ENCODE measurements around the gene PSKH1.

PSKH1 gene

GRCh38 chr16:67946966-67947558, 54.0 kb downstream of the PSKH1 start:
- WGBS, 2 experiments: 95 to 96% methylated on average over 28 of the region's 28 CpGs
- Histone ChIP-seq H3K4me1 (ENCODE audit: control insufficient read depth, insufficient read depth, low read length) (peaks cover 19% of the 10 kb centered on the region), H3K27me3 (ENCODE audit: control insufficient read depth, insufficient read depth, low read length, poor library complexity, severe bottlenecking) (no peaks in the 10 kb centered on the region), H3K9me3 (ENCODE audit: control insufficient read depth, low read length) (no peaks in the 10 kb centered on the region), H3K36me3 (ENCODE audit: control insufficient read depth, insufficient read depth, low read length) (no peaks in the 10 kb centered on the region), H3K4me3 (ENCODE audit: insufficient read depth, low read depth, low read length) (no peak overlapping the region), H3K27ac (ENCODE audit: insufficient read depth, low read depth, low read length, poor library complexity, severe bottlenecking) (no peak overlapping the region)

GRCh38 chr16:67948015-67948414, 55.0 kb downstream of the PSKH1 start:
- H3K36me3 ChIP-seq (ENCODE audit: control insufficient read depth, insufficient read depth, low read length): no peaks in the 10 kb centered on the region
- no peak overlapping the region for H3K4me3 ChIP-seq (ENCODE audit: insufficient read depth, low read depth, low read length)
- H3K27me3 ChIP-seq (ENCODE audit: control insufficient read depth, insufficient read depth, low read length, poor library complexity, severe bottlenecking): no peaks in the 10 kb centered on the region

GRCh38 chr16:67949645-67950044, 56.6 kb downstream of the PSKH1 start:
- Histone ChIP-seq H3K4me3 (ENCODE audit: insufficient read depth, low read depth, low read length) (no peak overlapping the region), H3K36me3 (ENCODE audit: control insufficient read depth, insufficient read depth, low read length) (no peaks in the 10 kb centered on the region)
- 94 to 97% methylated on average over 11 of the region's 11 CpGs for WGBS, 2 experiments

More at GRCh38 chr16:67948015-67948414, 55.0 kb downstream of the PSKH1 start:
- Histone ChIP-seq H3K9me3 (ENCODE audit: control insufficient read depth, low read length) (no peaks in the 10 kb centered on the region), H3K27ac (ENCODE audit: insufficient read depth, low read depth, low read length, poor library complexity, severe bottlenecking) (no peak overlapping the region), H3K4me1 (ENCODE audit: control insufficient read depth, insufficient read depth, low read length) (peaks cover 19% of the 10 kb centered on the region)
- WGBS, 2 experiments: 95% methylated on average over 15 of the region's 15 CpGs

GRCh38 chr16:67950335-67950843, 57.3 kb downstream of the PSKH1 start:
- WGBS, 2 experiments: 93% methylated on average over 16 of the region's 16 CpGs
- Histone ChIP-seq H3K9me3 (ENCODE audit: control insufficient read depth, low read length) (no peaks in the 10 kb centered on the region), H3K4me1 (ENCODE audit: control insufficient read depth, insufficient read depth, low read length) (no peaks in the 10 kb centered on the region), H3K36me3 (ENCODE audit: control insufficient read depth, insufficient read depth, low read length) (no peaks in the 10 kb centered on the region), H3K4me3 (ENCODE audit: insufficient read depth, low read depth, low read length) (no peak overlapping the region), H3K27ac (ENCODE audit: insufficient read depth, low read depth, low read length, poor library complexity, severe bottlenecking) (no peak overlapping the region), H3K27me3 (ENCODE audit: control insufficient read depth, insufficient read depth, low read length, poor library complexity, severe bottlenecking) (no peaks in the 10 kb centered on the region)

More at GRCh38 chr16:67949645-67950044, 56.6 kb downstream of the PSKH1 start:
- Histone ChIP-seq H3K27ac (ENCODE audit: insufficient read depth, low read depth, low read length, poor library complexity, severe bottlenecking) (no peak overlapping the region), H3K4me1 (ENCODE audit: control insufficient read depth, insufficient read depth, low read length) (peaks cover 5% of the 10 kb centered on the region), H3K27me3 (ENCODE audit: control insufficient read depth, insufficient read depth, low read length, poor library complexity, severe bottlenecking) (no peaks in the 10 kb centered on the region), H3K9me3 (ENCODE audit: control insufficient read depth, low read length) (no peaks in the 10 kb centered on the region)

- Histone ChIP-seq H3K9me3 (ENCODE audit: control insufficient read depth, low read length) (no peaks in the 10 kb centered on the region), H3K4me3 (ENCODE audit: insufficient read depth, low read depth, low read length) (no peak overlapping the region), H3K36me3 (ENCODE audit: control insufficient read depth, insufficient read depth, low read length) (no peaks in the 10 kb centered on the region), H3K27ac (ENCODE audit: insufficient read depth, low read depth, low read length, poor library complexity, severe bottlenecking) (no peak overlapping the region), H3K4me1 (ENCODE audit: control insufficient read depth, insufficient read depth, low read length) (no peaks in the 10 kb centered on the region), H3K27me3 (ENCODE audit: control insufficient read depth, insufficient read depth, low read length, poor library complexity, severe bottlenecking) (no peaks in the 10 kb centered on the region)
- WGBS, 2 experiments: 93 to 94% methylated on average over 12 of the region's 12 CpGs
These were observed 58.4 kb downstream of the PSKH1 start for GRCh38 chr16:67951485-67951884.

- no peaks in the 10 kb centered on the region for H3K36me3 ChIP-seq (ENCODE audit: control insufficient read depth, insufficient read depth, low read length)
- H3K9me3 ChIP-seq (ENCODE audit: control insufficient read depth, low read length): no peaks in the 10 kb centered on the region
These were observed 60.8 kb downstream of the PSKH1 start for GRCh38 chr16:67953641-67954375.

GRCh38 chr16:67954421-67955196, 61.6 kb downstream of the PSKH1 start:
- Histone ChIP-seq H3K4me3 (ENCODE audit: insufficient read depth, low read depth, low read length) (no peak overlapping the region), H3K4me1 (ENCODE audit: control insufficient read depth, insufficient read depth, low read length) (no peaks in the 10 kb centered on the region), H3K36me3 (ENCODE audit: control insufficient read depth, insufficient read depth, low read length) (no peaks in the 10 kb centered on the region), H3K27me3 (ENCODE audit: control insufficient read depth, insufficient read depth, low read length, poor library complexity, severe bottlenecking) (no peaks in the 10 kb centered on the region), H3K27ac (ENCODE audit: insufficient read depth, low read depth, low read length, poor library complexity, severe bottlenecking) (no peak overlapping the region), H3K9me3 (ENCODE audit: control insufficient read depth, low read length) (no peaks in the 10 kb centered on the region)
- WGBS, 2 experiments: 94 to 97% methylated on average over 10 of the region's 10 CpGs

More at GRCh38 chr16:67953641-67954375, 60.8 kb downstream of the PSKH1 start:
- 93 to 94% methylated on average over 7 of the region's 8 CpGs for WGBS, 2 experiments
- Histone ChIP-seq H3K27ac (ENCODE audit: insufficient read depth, low read depth, low read length, poor library complexity, severe bottlenecking) (no peak overlapping the region), H3K4me1 (ENCODE audit: control insufficient read depth, insufficient read depth, low read length) (no peaks in the 10 kb centered on the region), H3K27me3 (ENCODE audit: control insufficient read depth, insufficient read depth, low read length, poor library complexity, severe bottlenecking) (no peaks in the 10 kb centered on the region), H3K4me3 (ENCODE audit: insufficient read depth, low read depth, low read length) (no peak overlapping the region)

- H3K27ac ChIP-seq (ENCODE audit: insufficient read depth, low read depth, low read length, poor library complexity, severe bottlenecking): no peak overlapping the region
- no peaks in the 10 kb centered on the region for H3K4me1 ChIP-seq (ENCODE audit: control insufficient read depth, insufficient read depth, low read length)
- H3K27me3 ChIP-seq (ENCODE audit: control insufficient read depth, insufficient read depth, low read length, poor library complexity, severe bottlenecking): no peaks in the 10 kb centered on the region
- H3K4me3 ChIP-seq (ENCODE audit: insufficient read depth, low read depth, low read length): no peak overlapping the region
- no peaks in the 10 kb centered on the region for H3K9me3 ChIP-seq (ENCODE audit: control insufficient read depth, low read length)
- 92 to 94% methylated on average over 9 of the region's 9 CpGs for WGBS, 2 experiments
- H3K36me3 ChIP-seq (ENCODE audit: control insufficient read depth, insufficient read depth, low read length): no peaks in the 10 kb centered on the region
These were observed 64.6 kb downstream of the PSKH1 start for GRCh38 chr16:67957622-67958021.

GRCh38 chr16:67959536-67960329, 66.7 kb downstream of the PSKH1 start:
- Histone ChIP-seq H3K36me3 (ENCODE audit: control insufficient read depth, insufficient read depth, low read length) (no peaks in the 10 kb centered on the region), H3K27ac (ENCODE audit: insufficient read depth, low read depth, low read length, poor library complexity, severe bottlenecking) (no peak overlapping the region), H3K4me1 (ENCODE audit: control insufficient read depth, insufficient read depth, low read length) (no peaks in the 10 kb centered on the region), H3K27me3 (ENCODE audit: control insufficient read depth, insufficient read depth, low read length, poor library complexity, severe bottlenecking) (no peaks in the 10 kb centered on the region), H3K4me3 (ENCODE audit: insufficient read depth, low read depth, low read length) (no peak overlapping the region), H3K9me3 (ENCODE audit: control insufficient read depth, low read length) (no peaks in the 10 kb centered on the region)
- 88 to 90% methylated on average over 11 of the region's 11 CpGs for WGBS, 2 experiments

Measured in ectodermal cell (in vitro differentiated cells).